Heart left ventricle (tissue), 13 donors: ENCODE measurements around the gene NSUN4.

Source experiments
- POLR2A ChIP-seq, 2 donors: fragments of 450-650 bp; IDR thresholded peaks; one replicate each; pipeline ENCODE4 v1.6.1; 2017; ENCODE audit warnings: antibody characterized with exemption in 2 of 2, mild to moderate bottlenecking in 2 of 2, moderate library complexity in 2 of 2
- TF ChIP-seq, protein P1 (sequence below), 12 donors: fragments of 200-600 bp; sonication (generic) in 4 of 12; IDR thresholded peaks; one replicate each; pipeline versions ENCODE4 v1.5.0 to v1.8.0; 2018 to 2022; ENCODE audit warnings: antibody characterized with exemption in 12 of 12, mild to moderate bottlenecking in 5 of 12
- donor health status: ischemic (EF 13 %, LVEDD 7.1; RV severe dilation, severe dysfunction).
- donor health status: DM: no; HTN: yes; CAD: no.
- donor health status: DM: no; HTN: no; CAD: no.
- donor health status: ischemic (EF 25% LVEDD 6.9; RV normal size, moderate dysfunction).
- donor health status: ischemic (EF 25% LVEDD 5.7; RV mildly dilated, moderate dysfunction).
- donor health status: ischemic (EF 35%, LVEDD 5.7; RV mildly dilated, moderate dysfunction).
- donor health status: nonischemic (EF 11% LVEDD 7.7; RV severe dilation, severe dysfunction).
- donor health status: DM: yes; HTN: yes; CAD: no.
- donor health status: PGD.
- donor health status: ischemic (EF 29% LVEDD 5.4; RV normal size, mild dysfunction).
- donor health status: nonischemic (EF 23%, LVEDD 6.1; RV moderate dilation, normal function).

DNA sequence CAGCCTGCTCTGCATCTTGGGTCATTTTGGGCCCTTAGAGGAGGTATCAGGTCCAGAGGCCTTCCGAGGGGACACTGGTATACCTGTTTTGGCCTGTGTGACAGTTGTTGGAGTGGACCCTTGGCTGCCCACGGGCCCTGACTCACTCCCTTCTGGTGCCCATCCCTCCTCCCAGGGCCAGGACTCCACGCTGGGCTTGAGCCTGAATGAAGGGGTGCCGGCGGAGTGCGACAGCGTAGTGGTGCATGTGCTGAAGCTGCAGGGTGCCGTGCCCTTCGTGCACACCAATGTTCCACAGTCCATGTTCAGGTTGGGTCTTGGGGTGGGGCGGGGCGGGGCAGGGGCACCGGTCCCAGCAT is 64.6 kb downstream of the NSUN4 start:
- TF ChIP-seq, protein P1, sequence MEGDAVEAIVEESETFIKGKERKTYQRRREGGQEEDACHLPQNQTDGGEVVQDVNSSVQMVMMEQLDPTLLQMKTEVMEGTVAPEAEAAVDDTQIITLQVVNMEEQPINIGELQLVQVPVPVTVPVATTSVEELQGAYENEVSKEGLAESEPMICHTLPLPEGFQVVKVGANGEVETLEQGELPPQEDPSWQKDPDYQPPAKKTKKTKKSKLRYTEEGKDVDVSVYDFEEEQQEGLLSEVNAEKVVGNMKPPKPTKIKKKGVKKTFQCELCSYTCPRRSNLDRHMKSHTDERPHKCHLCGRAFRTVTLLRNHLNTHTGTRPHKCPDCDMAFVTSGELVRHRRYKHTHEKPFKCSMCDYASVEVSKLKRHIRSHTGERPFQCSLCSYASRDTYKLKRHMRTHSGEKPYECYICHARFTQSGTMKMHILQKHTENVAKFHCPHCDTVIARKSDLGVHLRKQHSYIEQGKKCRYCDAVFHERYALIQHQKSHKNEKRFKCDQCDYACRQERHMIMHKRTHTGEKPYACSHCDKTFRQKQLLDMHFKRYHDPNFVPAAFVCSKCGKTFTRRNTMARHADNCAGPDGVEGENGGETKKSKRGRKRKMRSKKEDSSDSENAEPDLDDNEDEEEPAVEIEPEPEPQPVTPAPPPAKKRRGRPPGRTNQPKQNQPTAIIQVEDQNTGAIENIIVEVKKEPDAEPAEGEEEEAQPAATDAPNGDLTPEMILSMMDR (IDR thresholded peaks at IDR 0.05): no peak
- TF ChIP-seq POLR2A (IDR thresholded peaks at IDR 0.05): no peak
